GM12891 (cell line): Measurements from ENCODE around the gene CDH4.

ENCODE experiments used
- PAX5 ChIP-seq: IDR thresholded peaks from 2 replicates; pipeline ENCODE4 v1.6.1; 2011; ENCODE audit warnings: low read length, moderate library complexity, mild to moderate bottlenecking; ENCODE audit not compliant: insufficient read depth, severe bottlenecking
- POLR2A ChIP-seq: IDR thresholded peaks from 2 replicates; pipeline ENCODE4 v1.6.1; 2011; ENCODE audit warnings: low read depth, low read length, control low read depth
- POLR2AphosphoS5 ChIP-seq: IDR thresholded peaks from 2 replicates; pipeline ENCODE4 v1.6.1; 2011; ENCODE audit warnings: low read depth, low read length, control low read depth
- SPI1 ChIP-seq: IDR thresholded peaks from 2 replicates; pipeline ENCODE4 v1.6.1; 2011; ENCODE audit warnings: low read depth, low read length, control low read depth
- TAF1 ChIP-seq: IDR thresholded peaks from 2 replicates; pipeline ENCODE4 v1.6.1; 2011; ENCODE audit warnings: low read depth, low read length, control low read depth

DNA sequence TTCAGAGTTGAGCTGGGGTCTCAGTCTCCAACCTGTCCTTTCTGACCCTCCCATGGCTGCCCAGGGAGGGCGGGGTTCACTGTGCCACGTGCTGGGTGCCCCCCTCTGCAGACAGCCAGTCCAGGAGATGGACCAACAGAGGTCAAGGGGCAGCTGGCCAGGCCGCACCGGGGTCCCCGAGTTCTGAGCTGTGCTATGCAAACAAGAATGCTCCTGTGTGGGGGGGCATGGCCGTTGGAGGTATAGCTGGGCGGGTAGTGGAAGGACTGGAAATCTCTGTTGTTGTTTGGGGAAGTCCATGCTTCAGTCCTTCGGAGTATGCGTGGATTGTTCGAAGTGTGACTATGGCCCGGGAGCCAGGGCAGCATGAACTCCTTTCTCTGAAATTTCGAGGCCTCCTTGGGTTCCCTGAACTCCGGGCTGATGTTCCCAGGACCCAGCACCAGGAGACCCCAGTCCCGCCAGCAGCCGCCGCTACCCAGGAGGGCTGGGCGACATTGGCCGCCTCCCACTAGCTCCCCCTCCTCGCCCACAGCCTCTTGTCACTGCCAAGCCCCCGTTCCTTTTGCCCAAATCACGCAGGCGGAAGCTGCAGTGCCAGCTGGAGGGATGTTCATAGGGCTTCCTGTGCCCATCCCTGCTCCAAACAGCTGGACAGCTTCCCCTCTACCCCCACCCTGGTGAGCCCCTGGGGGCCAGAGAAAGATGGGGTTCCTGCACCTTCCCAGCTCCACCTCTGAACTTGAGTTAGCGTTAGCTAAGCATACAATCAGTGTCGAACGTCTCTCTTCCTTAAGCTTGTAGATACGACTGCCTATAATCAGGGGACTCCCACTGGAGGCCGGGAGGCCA, 687.0 kb downstream of the CDH4 start:
- TF ChIP-seq POLR2AphosphoS5 (no peak), POLR2A (no peak), TAF1 (no peak), PAX5 (no peak), SPI1 (no peak)
